HG02571 (cell line): Measurements from ENCODE around the gene MRPL27.
"Not testable (repeated sequence)": the region's sequence is repeated elsewhere in the genome, so short reads cannot be mapped to it uniquely, and the experiment has no call there.

ENCODE experiments used
- ATAC-seq: cut with Tn5 transposase; IDR thresholded peaks from one replicate; pipeline ENCODE4 v1.9.1; 2021; ENCODE audit warnings: mild to moderate bottlenecking, moderate library complexity; ENCODE audit not compliant: unreplicated experiment

The MRPL27 gene

GRCh38 chr17:50372758-50373556 lies at the start of gene MRPL27, which contains the start of gene EME1:
Gene MRPL27 (minus strand): TSS chr17:50373184. CDS start chr17:50373170, 14 bp downstream.
Gene EME1 (plus strand): TSS chr17:50373229. CDS start chr17:50375209, 1,980 bp downstream.
- ATAC-seq, result peak; percentile 89

GRCh38 chr17:50422738-50423137 lies 49.8 kb upstream of the MRPL27 start:
- no peak for ATAC-seq

GRCh38 chr17:50421308-50422051 lies 48.5 kb upstream of the MRPL27 start:
- ATAC-seq, result no peak

GRCh38 chr17:50420419-50421112 lies 47.6 kb upstream of the MRPL27 start:
- no peak for ATAC-seq

GRCh38 chr17:50419577-50419976 lies 46.6 kb upstream of the MRPL27 start:
- not testable (repeated sequence) for ATAC-seq

- no peak for ATAC-seq
These were observed 41.8 kb upstream of the MRPL27 start for GRCh38 chr17:50414808-50415207.

- ATAC-seq, result no peak
These were observed 39.3 kb upstream of the MRPL27 start for GRCh38 chr17:50412188-50412732.

GRCh38 chr17:50407921-50408320 lies 34.9 kb upstream of the MRPL27 start:
- ATAC-seq, result no peak

- no peak for ATAC-seq
These were observed 33.6 kb upstream of the MRPL27 start for GRCh38 chr17:50406578-50406977.

- ATAC-seq, result not testable (repeated sequence)
These were observed 32.4 kb upstream of the MRPL27 start for GRCh38 chr17:50405351-50405750.

GRCh38 chr17:50399591-50399990 lies 26.6 kb upstream of the MRPL27 start:
- ATAC-seq, result not testable (repeated sequence)

GRCh38 chr17:50398672-50399071 lies 25.7 kb upstream of the MRPL27 start:
- ATAC-seq, result not testable (repeated sequence)

GRCh38 chr17:50397919-50398285 lies 24.9 kb upstream of the MRPL27 start:
- ATAC-seq, result no peak

GRCh38 chr17:50397111-50397918 lies 24.3 kb upstream of the MRPL27 start, which contains the start of gene LRRC59:
Gene LRRC59 (minus strand): TSS chr17:50397523. CDS start chr17:50397317, 206 bp downstream.
- ATAC-seq, result peak; percentile 94

- ATAC-seq, result no peak
These were observed 23.5 kb upstream of the MRPL27 start for GRCh38 chr17:50396261-50397110.

GRCh38 chr17:50394711-50395110 lies 21.7 kb upstream of the MRPL27 start:
- ATAC-seq, result no peak

- ATAC-seq, result no peak
These were observed 20.7 kb upstream of the MRPL27 start for GRCh38 chr17:50393700-50394099.

- no peak for ATAC-seq
These were observed 19.6 kb upstream of the MRPL27 start for GRCh38 chr17:50392621-50393020.

- no peak for ATAC-seq
These were observed 16.6 kb upstream of the MRPL27 start for GRCh38 chr17:50389534-50389933.
